Endothelial cell of umbilical vein (primary cell): Measurements from ENCODE around the gene TXN2.

Source experiments
- CTCF ChIP-seq, 2 donors: IDR thresholded peaks; 1 replicate in 1 of 2; 2 replicates in 1 of 2; pipeline ENCODE4 v1.5.1; 2011; ENCODE audit warnings: low read length in 2 of 2, mild to moderate bottlenecking in 2 of 2, moderate library complexity in 2 of 2, control low read depth in 1 of 2, inconsistent platforms in 1 of 2, low read depth in 1 of 2; ENCODE audit not compliant: insufficient read depth in 1 of 2; ENCODE audit errors: extremely low read depth in 1 of 2
- EZH2 ChIP-seq: IDR thresholded peaks from 2 replicates; pipeline ENCODE4 v1.6.1; 2012; ENCODE audit warnings: borderline replicate concordance, low read depth, mild to moderate bottlenecking, moderate library complexity, low read length, inconsistent platforms; ENCODE audit not compliant: severe bottlenecking
- TF ChIP-seq, protein P1 (sequence below): IDR thresholded peaks from 2 replicates; pipeline ENCODE4 v1.6.1; 2011; ENCODE audit not compliant: insufficient read depth, insufficient read length

DNA sequence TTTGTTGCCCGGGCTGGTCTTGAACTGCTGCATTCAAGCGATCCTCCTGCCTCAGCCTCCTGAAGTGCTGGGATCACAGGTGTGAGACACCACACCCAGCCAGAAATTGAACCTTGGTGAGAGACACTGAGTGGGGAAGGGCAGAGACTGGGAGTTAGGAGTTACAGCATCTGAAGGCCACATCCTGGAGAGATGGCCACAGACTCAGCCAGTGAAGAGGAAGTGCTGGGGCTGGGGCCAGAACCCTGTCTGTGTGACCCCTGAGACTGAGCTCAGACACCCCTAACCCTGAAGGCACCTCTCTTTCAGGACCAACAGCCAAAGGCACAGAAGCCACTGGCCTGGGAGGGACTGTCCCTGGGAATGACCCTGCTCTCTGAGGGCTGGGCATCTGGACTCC is 33.8 kb downstream of the TXN2 start:
- TF ChIP-seq CTCF (IDR thresholded peaks at IDR 0.05; ENCODE audit: extremely low read depth in 1 of 2, insufficient read depth in 1 of 2, low read depth in 1 of 2, low read length in 2 of 2) = no peak
- no peak for TF ChIP-seq EZH2
- TF ChIP-seq, protein P1, sequence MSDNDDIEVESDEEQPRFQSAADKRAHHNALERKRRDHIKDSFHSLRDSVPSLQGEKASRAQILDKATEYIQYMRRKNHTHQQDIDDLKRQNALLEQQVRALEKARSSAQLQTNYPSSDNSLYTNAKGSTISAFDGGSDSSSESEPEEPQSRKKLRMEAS = no peak
